ENCODE measurements around the gene ERVV-1. TPM values are rescaled to one million over a fixed set of nuclear protein-coding genes. Genes with fewer than 3 reads are reported as not detected.

ERVV-1 gene
- total RNA-seq, 1 donor from 2014 or later, result not detected

DNA sequence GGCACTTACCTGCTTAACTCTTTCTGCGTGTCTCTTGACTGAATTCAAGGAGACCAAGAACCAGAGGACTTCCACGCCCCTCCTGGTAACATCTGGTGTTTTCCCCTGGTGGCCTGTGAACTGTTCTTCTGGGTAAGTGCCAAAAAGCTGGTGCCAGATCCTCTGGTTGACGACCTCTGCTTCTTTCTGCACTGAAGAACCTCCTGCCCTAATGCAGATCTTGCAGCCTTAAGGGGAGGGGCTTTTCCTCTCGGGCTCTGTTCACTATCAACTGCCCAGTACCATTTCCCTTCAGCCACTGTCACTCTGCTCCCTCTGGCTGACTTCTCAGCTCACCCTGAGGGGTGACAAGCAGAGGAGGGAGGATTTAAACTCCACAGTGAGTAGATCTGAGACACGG lies 6.1 kb upstream of the ERVV-1 start:
- TF ChIP-seq, protein P1, sequence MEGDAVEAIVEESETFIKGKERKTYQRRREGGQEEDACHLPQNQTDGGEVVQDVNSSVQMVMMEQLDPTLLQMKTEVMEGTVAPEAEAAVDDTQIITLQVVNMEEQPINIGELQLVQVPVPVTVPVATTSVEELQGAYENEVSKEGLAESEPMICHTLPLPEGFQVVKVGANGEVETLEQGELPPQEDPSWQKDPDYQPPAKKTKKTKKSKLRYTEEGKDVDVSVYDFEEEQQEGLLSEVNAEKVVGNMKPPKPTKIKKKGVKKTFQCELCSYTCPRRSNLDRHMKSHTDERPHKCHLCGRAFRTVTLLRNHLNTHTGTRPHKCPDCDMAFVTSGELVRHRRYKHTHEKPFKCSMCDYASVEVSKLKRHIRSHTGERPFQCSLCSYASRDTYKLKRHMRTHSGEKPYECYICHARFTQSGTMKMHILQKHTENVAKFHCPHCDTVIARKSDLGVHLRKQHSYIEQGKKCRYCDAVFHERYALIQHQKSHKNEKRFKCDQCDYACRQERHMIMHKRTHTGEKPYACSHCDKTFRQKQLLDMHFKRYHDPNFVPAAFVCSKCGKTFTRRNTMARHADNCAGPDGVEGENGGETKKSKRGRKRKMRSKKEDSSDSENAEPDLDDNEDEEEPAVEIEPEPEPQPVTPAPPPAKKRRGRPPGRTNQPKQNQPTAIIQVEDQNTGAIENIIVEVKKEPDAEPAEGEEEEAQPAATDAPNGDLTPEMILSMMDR (IDR thresholded peaks at IDR 0.05; ENCODE audit: partially characterized antibody, unreplicated experiment), result no peak
- Mint-ChIP-seq H3K27me3 (ENCODE audit: unreplicated experiment) (no peaks in the 10 kb centered on the region), H3K36me3 (ENCODE audit: unreplicated experiment) (peaks cover 7% of the 10 kb centered on the region), H3K4me1 (ENCODE audit: low read depth, unreplicated experiment) (no peaks in the 10 kb centered on the region), H3K9me3 (ENCODE audit: unreplicated experiment) (no peaks in the 10 kb centered on the region), H3K4me3 (ENCODE audit: unreplicated experiment) (no peak overlapping the region), H3K27ac (ENCODE audit: unreplicated experiment) (no peak overlapping the region)
- no peak for DNase-seq

DNA sequence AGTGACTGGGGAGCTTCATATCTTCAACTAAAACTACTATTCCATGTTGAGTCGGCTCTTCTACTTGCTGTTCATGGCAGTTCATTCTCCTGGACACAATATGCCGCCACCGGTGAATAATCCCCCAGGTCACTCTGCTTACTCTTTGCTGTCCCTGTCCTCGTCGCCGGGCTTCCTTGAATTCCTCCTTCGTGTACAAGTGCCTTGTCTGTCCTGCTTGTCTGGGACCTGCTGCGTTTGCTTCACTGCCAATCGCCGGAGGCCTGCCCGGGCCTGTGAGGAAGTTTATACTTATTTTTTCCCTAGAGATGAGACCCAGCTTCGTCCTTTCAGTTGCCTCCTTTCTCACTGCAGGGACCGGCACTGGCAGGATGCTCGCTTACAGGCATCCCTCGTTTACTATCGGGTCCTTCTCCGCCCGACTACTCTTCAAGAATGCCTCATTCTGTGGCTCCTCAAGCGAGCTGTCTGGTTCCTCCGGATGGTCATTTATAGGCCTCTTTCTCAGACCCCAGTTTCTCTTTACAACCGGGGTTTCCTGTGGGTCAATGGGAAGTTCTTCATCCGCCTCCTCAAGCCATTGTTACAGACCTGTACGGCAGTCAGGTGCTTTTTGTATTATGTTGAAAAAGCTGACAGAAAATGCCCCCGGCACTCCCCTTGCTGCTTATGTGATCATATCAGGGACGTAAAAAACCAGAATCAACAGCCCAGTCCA lies 5.5 kb upstream of the ERVV-1 start:
- Mint-ChIP-seq H3K27me3 (ENCODE audit: unreplicated experiment) (no peaks in the 10 kb centered on the region), H3K36me3 (ENCODE audit: unreplicated experiment) (peaks cover 7% of the 10 kb centered on the region), H3K9me3 (ENCODE audit: unreplicated experiment) (peaks cover under 1% of the 10 kb centered on the region), H3K4me3 (ENCODE audit: unreplicated experiment) (no peak overlapping the region), H3K4me1 (ENCODE audit: low read depth, unreplicated experiment) (no peaks in the 10 kb centered on the region), H3K27ac (ENCODE audit: unreplicated experiment) (no peak overlapping the region)
- no peak for DNase-seq
- TF ChIP-seq, protein P1 (IDR thresholded peaks at IDR 0.05; ENCODE audit: partially characterized antibody, unreplicated experiment), result no peak

DNA sequence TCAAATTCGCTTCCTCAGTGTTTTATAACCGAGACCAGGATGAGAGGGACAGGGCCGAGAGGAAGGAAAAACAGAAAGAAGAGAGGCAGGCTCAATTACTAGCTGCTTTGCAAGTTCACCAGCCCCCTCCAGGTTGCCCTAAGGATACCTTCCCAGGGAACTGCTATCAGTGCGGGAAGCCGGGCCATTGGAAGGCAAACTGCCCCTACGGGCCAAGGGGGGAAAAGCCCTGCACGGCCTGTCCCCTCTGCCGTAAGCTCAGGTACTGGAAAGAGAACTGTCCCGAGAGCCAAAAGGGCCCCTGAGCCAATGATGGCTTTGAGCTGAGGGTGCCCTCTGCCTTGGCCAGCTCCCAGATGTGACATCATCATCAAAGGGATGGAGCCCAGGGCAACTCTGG lies 3.2 kb upstream of the ERVV-1 start:
- no peaks in the 10 kb centered on the region for H3K27me3 Mint-ChIP-seq (ENCODE audit: unreplicated experiment)
- no peak overlapping the region for H3K4me3 Mint-ChIP-seq (ENCODE audit: unreplicated experiment)
- no peak overlapping the region for H3K27ac Mint-ChIP-seq (ENCODE audit: unreplicated experiment)
- no peaks in the 10 kb centered on the region for H3K4me1 Mint-ChIP-seq (ENCODE audit: low read depth, unreplicated experiment)
- DNase-seq, result no peak
- TF ChIP-seq, protein P1 (IDR thresholded peaks at IDR 0.05; ENCODE audit: partially characterized antibody, unreplicated experiment), result no peak
- H3K36me3 Mint-ChIP-seq (ENCODE audit: unreplicated experiment), result peaks cover 7% of the 10 kb centered on the region
- H3K9me3 Mint-ChIP-seq (ENCODE audit: unreplicated experiment), result peaks cover 2% of the 10 kb centered on the region

DNA sequence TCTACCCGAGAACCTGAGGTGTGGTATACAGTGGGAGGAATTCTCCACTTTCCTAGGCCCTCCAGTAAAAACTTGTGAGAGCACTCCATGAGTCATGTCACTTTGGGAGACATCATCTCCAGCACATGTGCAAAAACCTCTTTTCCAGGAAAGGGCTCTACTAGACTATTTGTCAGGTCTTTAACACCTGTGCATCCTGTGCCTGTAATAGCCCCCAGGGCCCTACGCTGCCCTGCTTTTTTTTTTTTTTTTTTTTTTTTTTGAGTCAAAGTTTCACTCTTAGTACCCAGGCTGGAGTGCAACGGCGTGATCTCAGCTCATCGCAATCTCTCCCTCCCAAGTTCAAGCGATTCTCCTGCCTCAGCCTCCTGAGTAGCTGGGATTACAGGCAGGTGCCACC lies 1.7 kb upstream of the ERVV-1 start:
- Mint-ChIP-seq H3K36me3 (ENCODE audit: unreplicated experiment) (peaks cover 7% of the 10 kb centered on the region), H3K4me1 (ENCODE audit: low read depth, unreplicated experiment) (no peaks in the 10 kb centered on the region), H3K27me3 (ENCODE audit: unreplicated experiment) (no peaks in the 10 kb centered on the region), H3K27ac (ENCODE audit: unreplicated experiment) (no peak overlapping the region), H3K4me3 (ENCODE audit: unreplicated experiment) (no peak overlapping the region), H3K9me3 (ENCODE audit: unreplicated experiment) (peaks cover 2% of the 10 kb centered on the region)
- TF ChIP-seq, protein P1 (IDR thresholded peaks at IDR 0.05; ENCODE audit: partially characterized antibody, unreplicated experiment), result no peak
- DNase-seq, result no peak

DNA sequence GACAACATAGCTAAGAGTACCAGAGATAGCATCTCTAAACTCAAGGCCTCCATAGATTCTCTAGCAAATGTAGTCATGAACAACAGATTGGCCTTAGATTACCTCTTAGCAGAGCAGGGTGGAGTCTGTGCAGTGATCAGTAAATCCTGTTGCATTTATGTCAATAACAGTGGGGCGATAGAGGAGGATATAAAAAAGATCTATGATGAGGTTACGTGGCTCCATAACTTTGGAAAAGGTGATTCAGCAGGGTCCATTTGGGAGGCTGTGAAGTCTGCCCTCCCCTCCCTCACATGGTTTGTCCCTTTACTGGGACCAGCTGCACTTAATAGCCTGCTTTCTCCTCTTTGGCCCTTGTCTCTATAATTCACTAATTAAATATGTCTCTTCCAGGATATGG lies 1.4 kb downstream of the ERVV-1 start:
- H3K27me3 Mint-ChIP-seq (ENCODE audit: unreplicated experiment), result no peaks in the 10 kb centered on the region
- peaks cover 2% of the 10 kb centered on the region for H3K9me3 Mint-ChIP-seq (ENCODE audit: unreplicated experiment)
- TF ChIP-seq, protein P1 (IDR thresholded peaks at IDR 0.05; ENCODE audit: partially characterized antibody, unreplicated experiment), result no peak
- DNase-seq, result no peak
- H3K36me3 Mint-ChIP-seq (ENCODE audit: unreplicated experiment), result no peaks in the 10 kb centered on the region
- H3K4me3 Mint-ChIP-seq (ENCODE audit: unreplicated experiment), result no peak overlapping the region
- no peak overlapping the region for H3K27ac Mint-ChIP-seq (ENCODE audit: unreplicated experiment)
- no peaks in the 10 kb centered on the region for H3K4me1 Mint-ChIP-seq (ENCODE audit: low read depth, unreplicated experiment)
